IMR-90 (cell line): Measurements from ENCODE around the gene NR2C1. TPM values are rescaled to one million over a fixed set of nuclear protein-coding genes. Genes with fewer than 3 reads are reported as not detected.

Experiments
- ATAC-seq: fragments of 200-7000 bp; cut with Tn5 transposase; 2 replicates; pipeline ENCODE4 v1.9.1; 2020; ENCODE audit warnings: low read depth, mild to moderate bottlenecking, moderate library complexity
- BruUV-seq: library from RNA; stranded (reverse); fragments of 400-500 nt; replicated peaks from 2 replicates; lab custom pipeline; 2021; lab: Mats Ljungman, UMichigan
- CTCF ChIA-PET: fragments of 300-600 bp; formaldehyde crosslinking; extraction: SDS; loops from one replicate; lab custom pipeline; 2021; ENCODE audit warnings: antibody characterized with exemption; lab: Yijun Ruan, JAX
- POLR2A ChIA-PET: fragments of 300-600 bp; sonication (Branson Sonifier 250); formaldehyde crosslinking; loops from one replicate; lab custom pipeline; 2022; ENCODE audit warnings: antibody characterized with exemption; ENCODE audit not compliant: unreplicated experiment; lab: Charles Lee
- DNase-seq: peaks from one replicate; pipeline ENCODE4 v3.0.0; 2013
- H2AFZ ChIP-seq: replicated peaks from 2 replicates; pipeline ENCODE3; 2013; ENCODE audit warnings: low read length, mild to moderate bottlenecking; ENCODE audit not compliant: poor library complexity
- H2AK5ac ChIP-seq: 2 replicates; pipeline ENCODE4 v1.6.1; 2013; ENCODE audit warnings: low read depth, low read length, inconsistent platforms
- H2AK9ac ChIP-seq: replicated peaks from 2 replicates; pipeline ENCODE3; 2013; ENCODE audit warnings: mild to moderate bottlenecking, low read depth, low read length, moderate library complexity; ENCODE audit not compliant: poor library complexity
- H2BK120ac ChIP-seq: 2 replicates; pipeline ENCODE4 v1.6.1; 2013; ENCODE audit warnings: low read depth, low read length, inconsistent platforms
- H2BK15ac ChIP-seq: 3 replicates; pipeline ENCODE4 v1.6.1; 2013; ENCODE audit warnings: low read depth, low read length, inconsistent platforms
- H2BK20ac ChIP-seq: 2 replicates; pipeline ENCODE4 v1.6.1; 2013; ENCODE audit warnings: low read depth, mild to moderate bottlenecking, inconsistent platforms, low read length, moderate library complexity
- H2BK5ac ChIP-seq: 2 replicates; pipeline ENCODE4 v1.6.1; 2013; ENCODE audit warnings: mild to moderate bottlenecking, low read depth, low read length, inconsistent platforms; ENCODE audit not compliant: poor library complexity, severe bottlenecking
- H3K14ac ChIP-seq: replicated peaks from 2 replicates; pipeline ENCODE4 v1.6.1; 2013; ENCODE audit warnings: low read depth, low read length, inconsistent platforms
- H3K18ac ChIP-seq: 2 replicates; pipeline ENCODE4 v1.6.1; 2013; ENCODE audit warnings: low read depth, low read length, control low read depth
- H3K23ac ChIP-seq: 2 replicates; pipeline ENCODE4 v1.6.1; 2013; ENCODE audit warnings: low read depth, low read length, inconsistent platforms
- H3K27ac ChIP-seq: 2 replicates; pipeline ENCODE4 v1.5.1; 2013; ENCODE audit warnings: mild to moderate bottlenecking, control low read depth, low read length; ENCODE audit not compliant: insufficient read depth
- H3K27me3 ChIP-seq: 2 replicates; pipeline ENCODE4 v1.6.1; 2013; ENCODE audit warnings: low read length; ENCODE audit not compliant: control insufficient read depth, insufficient read depth
- H3K36me3 ChIP-seq: 2 replicates; pipeline ENCODE4 v1.6.1; 2013; ENCODE audit warnings: low read length, mixed read lengths; ENCODE audit not compliant: control insufficient read depth, insufficient read depth
- H3K4ac ChIP-seq: 2 replicates; pipeline ENCODE4 v1.6.1; 2013; ENCODE audit warnings: low read depth, low read length, inconsistent platforms
- H3K4me1 ChIP-seq: 2 replicates; pipeline ENCODE4 v1.6.1; 2013; ENCODE audit warnings: low read length, mixed read lengths; ENCODE audit not compliant: control insufficient read depth, insufficient read depth
- H3K4me2 ChIP-seq: 2 replicates; pipeline ENCODE4 v1.6.1; 2013; ENCODE audit warnings: low read depth, mild to moderate bottlenecking, control low read depth, low read length, moderate library complexity
- H3K4me3 ChIP-seq: 2 replicates; pipeline ENCODE4 v1.5.1; 2013; ENCODE audit warnings: low read depth, mild to moderate bottlenecking, control low read depth, low read length, moderate library complexity; ENCODE audit not compliant: insufficient read depth
- H3K56ac ChIP-seq: 2 replicates; pipeline ENCODE4 v1.6.1; 2013; ENCODE audit warnings: low read length, inconsistent platforms; ENCODE audit not compliant: insufficient read depth; ENCODE audit errors: extremely low read depth
- H3K79me1 ChIP-seq, 2 experiments: 2 replicates each; pipeline ENCODE4 v1.6.1; 2013; ENCODE audit warnings: low read length in 2 of 2, inconsistent platforms in 1 of 2, low read depth in 1 of 2
- H3K9ac ChIP-seq: 2 replicates; pipeline ENCODE4 v1.6.1; 2013; ENCODE audit warnings: low read depth, low read length, control low read depth
- H3K9me1 ChIP-seq: 2 replicates; pipeline ENCODE4 v1.6.1; 2013; ENCODE audit warnings: low read length, inconsistent platforms; ENCODE audit not compliant: insufficient read depth
- H3K9me3 ChIP-seq: 2 replicates; pipeline ENCODE4 v1.6.1; 2013; ENCODE audit warnings: low read length; ENCODE audit not compliant: control insufficient read depth, insufficient read depth
- H4K20me1 ChIP-seq: 2 replicates; pipeline ENCODE4 v1.6.1; 2013; ENCODE audit warnings: low read length, inconsistent platforms; ENCODE audit not compliant: insufficient read depth
- H4K5ac ChIP-seq: 2 replicates; pipeline ENCODE4 v1.6.1; 2013; ENCODE audit warnings: mild to moderate bottlenecking, low read depth, low read length, control low read depth
- H4K8ac ChIP-seq, 2 experiments: 2 replicates each; pipeline ENCODE4 v1.6.1; 2013; ENCODE audit warnings: low read depth in 2 of 2, low read length in 2 of 2, control low read depth in 1 of 2, inconsistent platforms in 1 of 2
- H4K91ac ChIP-seq: 2 replicates; pipeline ENCODE4 v1.6.1; 2013; ENCODE audit warnings: low read depth, low read length, inconsistent platforms; ENCODE audit not compliant: insufficient read depth
- BHLHE40 ChIP-seq: fragments of 150-350 bp; IDR thresholded peaks from 2 replicates; pipeline ENCODE4 v1.6.1; 2016; ENCODE audit warnings: mild to moderate bottlenecking, low read depth, low read length
- CEBPB ChIP-seq: IDR thresholded peaks from 2 replicates; pipeline ENCODE4 v1.6.1; 2012; ENCODE audit warnings: low read depth, low read length, improper control_type of control experiment
- MAFK ChIP-seq: IDR thresholded peaks from 2 replicates; pipeline ENCODE4 v1.6.1; 2012; ENCODE audit warnings: low read depth, low read length, improper control_type of control experiment
- MAZ ChIP-seq: IDR thresholded peaks from 2 replicates; pipeline ENCODE4 v1.6.1; 2012; ENCODE audit warnings: low read depth, mild to moderate bottlenecking, low read length, improper control_type of control experiment, moderate library complexity, borderline replicate concordance
- NFE2L2 ChIP-seq: fragments of 150-350 bp; IDR thresholded peaks from 2 replicates; pipeline ENCODE4 v1.6.1; 2016; ENCODE audit warnings: low read depth, mild to moderate bottlenecking, low read length
- SMC3 ChIP-seq: fragments of 150-350 bp; IDR thresholded peaks from 2 replicates; pipeline ENCODE4 v1.6.1; 2016; ENCODE audit warnings: low read depth, mild to moderate bottlenecking, antibody characterized with exemption, low read length, moderate library complexity
- USF2 ChIP-seq: fragments of 150-350 bp; IDR thresholded peaks from 2 replicates; pipeline ENCODE4 v1.6.1; 2017; ENCODE audit warnings: mild to moderate bottlenecking, antibody characterized with exemption, low read length, low read depth
- WGBS, 2 experiments: methylation state at CpG; one replicate each; pipeline versions ENCODE4 v1.1.5 to v1.1.7; 2013; ENCODE audit warnings: missing lambda C conversion rate in 2 of 2; ENCODE audit not compliant: insufficient read length in 1 of 2; ENCODE audit errors: extremely low coverage in 2 of 2; 5-methylcytosine and 5-hydroxymethylcytosine counted together
- dilution Hi-C: fragments of 300-500 bp; cut with HindIII; formaldehyde crosslinking; loops from one replicate; pipeline ENCODE4 v1.14.3; 2018; ENCODE audit warnings: low sequenced_read_pairs; ENCODE audit not compliant: unreplicated experiment
- in situ Hi-C: fragments of 300-500 bp; cut with MboI; formaldehyde crosslinking; loops from 3 replicates; pipeline ENCODE4 v1.14.3; 2019; ENCODE audit warnings: low sequenced_read_pairs, inconsistent platforms, mixed read lengths
- intact Hi-C: fragments of 100-400 bp; cut with micrococcal nuclease; formaldehyde crosslinking; loops from 2 replicates; pipeline ENCODE4 v1.10.0; 2022
- polyA plus RNA-seq, 3 experiments: library from polyadenylated mRNA; depleted of rRNA; stranded (reverse); fragments of >200 nt; gene quantifications; 2 replicates each; pipeline ENCODE4 v1.2.3, GENCODE V29; 2012; ENCODE audit warnings: low replicate concordance in 1 of 3
- total RNA-seq: library from RNA; depleted of rRNA; stranded (reverse); fragments of >200 nt; gene quantifications from 2 replicates; pipeline ENCODE4 v1.2.3, GENCODE V29; 2012

Gene NR2C1
- total and polyA plus RNA-seq, 2 of the 4 experiments (the other 2 are of a cell fraction) = 12.7 to 14.1 TPM

GRCh38 chr12:94971923-94972322, 101.5 kb downstream of the NR2C1 start:
- H3K23ac ChIP-seq = no peak overlapping the region
- DNase-seq (no peak), ATAC-seq (no peak)
- no peak overlapping the region for H3K4ac ChIP-seq
- H3K18ac ChIP-seq = no peak overlapping the region
- H4K20me1 ChIP-seq = no peaks in the 10 kb centered on the region
- no peak overlapping the region for H2BK15ac ChIP-seq
- H4K8ac ChIP-seq = no peak overlapping the region
- H4K91ac ChIP-seq = no peak overlapping the region
- intact Hi-C loops (no loop called here), in situ Hi-C loops (no loop called here), dilution Hi-C loops (no loop called here)
- H3K4me3 ChIP-seq = no peak overlapping the region
- no CpG with 5 or more reads among the region's 2 CpGs for WGBS, 2 experiments
- H3K27ac ChIP-seq = no peak overlapping the region
- no peak overlapping the region for H2BK5ac ChIP-seq
- ChIA-PET CTCF (interaction anchor here (0.6 to 1.4 kb wide), 2 partner anchors 10 to 536 kb away, joined by 4 to 5 read pairs; no protein-coding TSS in a partner anchor), POLR2A (no interaction called here)
- no peaks in the 10 kb centered on the region for H3K4me1 ChIP-seq
- no peak overlapping the region for H2AK9ac ChIP-seq
- H2AK5ac ChIP-seq = no peak overlapping the region
- BruUV-seq = no TSS peak
- no peak overlapping the region for H4K5ac ChIP-seq
- peaks cover 7% of the 10 kb centered on the region for H3K36me3 ChIP-seq
- no peak overlapping the region for H3K4me2 ChIP-seq
- H3K14ac ChIP-seq = no peak overlapping the region
- no peaks in the 10 kb centered on the region for H3K9me3 ChIP-seq
- H3K27me3 ChIP-seq = no peaks in the 10 kb centered on the region
- peaks cover 0 to 11% of the 10 kb centered on the region in 2 experiments; a peak in 2 of 4 replicates for H3K79me1 ChIP-seq
- no peak overlapping the region for H2BK20ac ChIP-seq
- no peak overlapping the region for H3K9ac ChIP-seq
- TF ChIP-seq USF2 (no peak), MAFK (no peak), BHLHE40 (no peak), SMC3 (no peak), NFE2L2 (no peak), CEBPB (no peak), MAZ (no peak)
- H2AFZ ChIP-seq = no peak overlapping the region
- no peak overlapping the region for H3K56ac ChIP-seq
- no peaks in the 10 kb centered on the region for H3K9me1 ChIP-seq
- no peak overlapping the region for H2BK120ac ChIP-seq
